ENCODE data around the gene LDLRAD4.

Gene LDLRAD4

DNA sequence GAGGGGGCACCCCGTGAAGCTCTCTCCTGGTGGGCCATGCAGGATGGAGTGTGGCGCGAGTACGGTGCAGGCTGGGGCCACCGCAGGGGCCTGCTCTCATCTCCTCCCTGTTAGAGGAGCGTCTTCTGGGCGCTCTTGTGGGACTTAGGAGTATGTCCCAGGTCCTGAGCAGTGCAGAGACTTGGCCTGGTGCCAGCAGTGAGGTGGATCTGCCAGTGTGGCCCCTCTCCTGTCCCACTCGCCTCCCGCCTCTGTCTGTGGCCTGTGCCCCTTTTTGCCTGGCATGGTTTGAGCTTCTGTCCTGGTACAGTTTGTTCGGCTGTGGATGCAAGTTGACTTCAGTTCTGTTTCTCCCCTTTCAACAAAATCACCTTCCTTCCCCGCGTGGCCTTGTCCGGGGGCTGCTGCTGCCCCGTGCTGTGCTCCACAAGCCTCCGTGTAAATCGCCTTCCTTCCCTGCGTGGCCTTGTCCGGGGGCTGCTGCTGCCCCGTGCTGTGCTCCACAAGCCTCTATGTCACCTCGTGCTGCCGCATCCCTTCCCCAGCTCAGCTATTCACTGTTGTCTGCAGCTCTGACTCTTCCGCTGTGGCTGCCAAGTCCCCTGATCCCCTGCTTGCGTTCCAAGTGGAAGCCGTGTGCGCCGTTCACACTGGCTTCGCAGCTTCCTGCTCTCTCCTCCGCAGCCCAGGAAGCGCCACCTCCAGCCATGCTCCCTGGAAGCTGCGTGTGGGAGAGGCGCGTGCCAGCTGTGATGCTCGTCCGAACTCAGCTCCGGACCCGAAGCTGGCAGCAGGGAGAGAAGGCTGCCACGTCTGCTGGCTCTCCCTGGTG is 13.7 kb downstream of the LDLRAD4 start:
- no peak for DNase-seq

DNA sequence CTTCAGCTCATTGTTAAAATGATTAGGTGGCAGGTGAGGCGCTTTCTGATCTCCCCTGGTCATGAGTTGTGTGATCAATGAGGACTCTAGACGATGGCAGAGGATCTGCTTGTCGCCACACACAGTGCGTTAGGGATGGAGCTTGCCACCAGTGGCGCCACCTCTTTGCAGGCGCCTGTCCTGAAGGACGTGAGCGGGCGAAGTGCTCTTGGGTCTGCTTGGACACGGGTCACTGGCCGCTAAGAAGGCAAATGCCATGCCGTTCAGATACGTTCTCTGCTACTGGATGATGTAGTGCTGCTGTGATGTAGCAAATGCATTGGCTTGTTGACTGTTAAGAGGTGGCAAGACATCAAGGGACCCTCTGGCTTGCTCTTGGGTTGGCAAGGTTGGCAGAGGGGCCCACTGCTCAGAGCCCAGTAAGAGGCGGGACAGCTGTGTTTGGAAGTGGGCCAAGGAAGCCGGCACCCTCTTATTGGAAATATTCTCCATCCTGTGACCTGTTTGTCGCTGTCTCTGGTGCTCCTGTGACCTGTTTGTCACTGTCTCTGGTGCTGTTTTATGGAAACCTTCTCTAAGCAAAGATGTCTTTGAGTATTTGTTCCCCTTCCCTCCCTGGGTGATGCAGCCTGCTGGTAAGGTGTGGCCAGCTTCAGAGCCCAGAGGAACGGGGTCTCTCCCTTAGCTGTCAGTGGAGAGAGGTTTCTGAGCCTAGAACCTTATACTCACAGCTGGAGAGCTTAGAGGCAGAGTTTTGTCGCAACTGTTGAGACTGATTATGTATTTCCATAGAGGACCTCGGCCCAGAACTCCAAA is 14.6 kb downstream of the LDLRAD4 start:
- DNase-seq, result no peak

DNA sequence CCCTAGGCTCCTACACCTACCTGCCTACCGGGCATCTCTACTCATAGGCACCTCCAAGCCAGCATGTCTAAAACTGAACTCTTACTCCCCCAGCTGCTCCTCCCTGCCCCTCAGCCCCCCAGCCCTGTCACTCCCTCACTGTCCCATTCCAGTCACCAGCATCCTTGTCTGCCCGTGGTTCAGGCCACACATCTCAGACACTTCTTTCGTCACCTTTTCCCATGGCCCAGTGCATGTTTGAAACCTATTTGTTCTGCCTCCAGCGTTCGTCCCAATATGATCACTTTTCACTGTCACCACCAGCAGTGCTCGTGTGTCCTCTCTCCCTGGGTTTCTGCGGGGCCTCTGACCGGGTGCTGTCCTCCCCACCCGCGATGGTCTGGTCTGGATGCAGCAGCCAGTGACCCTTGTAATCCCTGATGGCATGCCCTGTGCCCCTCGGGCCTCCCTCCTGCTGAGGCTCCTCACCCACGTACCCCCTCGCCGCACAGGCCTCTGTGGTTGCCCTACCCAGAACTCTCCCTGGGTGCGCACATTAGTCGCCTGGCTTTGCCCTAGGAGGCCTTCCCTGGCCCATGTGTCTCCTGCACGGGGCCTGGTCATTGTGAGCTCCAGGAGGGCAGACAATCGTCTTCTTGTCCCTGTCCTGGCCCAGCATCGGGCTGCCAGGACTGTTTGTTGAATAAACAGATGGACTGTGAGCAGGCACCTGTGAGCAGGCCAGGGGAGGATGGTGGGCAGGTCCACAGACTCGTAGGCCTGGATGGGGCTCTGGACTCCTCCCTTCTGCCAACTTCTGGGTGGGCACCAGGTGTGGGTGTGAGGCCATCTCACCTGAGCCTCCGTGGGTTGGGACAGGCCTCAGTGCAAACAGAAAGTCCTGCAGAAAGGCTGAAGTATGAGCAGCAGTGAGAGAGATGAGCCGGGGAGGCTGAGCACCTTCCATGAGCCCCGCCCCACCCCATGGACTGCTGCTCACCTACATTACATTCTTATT is 15.5 kb downstream of the LDLRAD4 start:
- DNase-seq, result no peak

DNA sequence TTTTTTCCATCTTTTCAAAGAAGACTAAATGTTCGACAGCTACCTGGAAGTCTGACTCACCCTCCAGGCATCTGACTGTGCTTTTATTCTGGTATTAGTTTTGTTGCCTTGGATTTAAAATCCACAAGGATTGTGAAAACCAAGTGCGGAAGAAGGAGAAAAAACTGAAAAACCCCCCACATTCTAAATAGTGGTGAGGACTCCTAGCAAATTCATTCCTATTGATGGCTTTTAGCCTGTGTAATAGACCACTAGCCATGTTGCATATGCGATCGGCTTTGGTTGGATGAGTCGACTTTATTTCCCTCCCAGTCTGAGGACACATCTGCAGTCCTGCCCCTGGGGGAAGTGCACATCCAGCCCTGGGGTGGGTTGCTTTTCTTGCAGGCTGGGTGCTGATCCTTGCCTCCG is 16.9 kb downstream of the LDLRAD4 start:
- no peak for DNase-seq

DNA sequence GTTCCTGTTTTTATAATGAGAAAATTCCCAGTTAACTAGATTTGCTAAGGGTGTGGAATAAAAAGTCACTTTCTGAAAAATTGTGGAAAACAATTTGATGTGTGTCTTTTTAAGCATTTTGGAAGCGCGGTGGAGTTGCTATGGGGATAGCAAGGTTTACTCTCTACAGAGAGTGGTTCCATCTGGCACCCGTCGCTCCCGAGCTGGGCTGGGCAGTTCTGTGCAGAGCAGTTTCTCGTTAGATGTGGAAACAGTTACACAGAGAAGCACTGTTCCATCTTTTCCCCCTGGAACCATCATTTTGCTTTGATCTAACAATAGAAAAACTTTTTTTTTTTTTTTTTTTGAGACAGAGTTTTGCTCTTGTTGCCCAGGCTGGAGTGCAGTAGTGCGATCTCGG is 17.4 kb downstream of the LDLRAD4 start:
- no peak for DNase-seq

DNA sequence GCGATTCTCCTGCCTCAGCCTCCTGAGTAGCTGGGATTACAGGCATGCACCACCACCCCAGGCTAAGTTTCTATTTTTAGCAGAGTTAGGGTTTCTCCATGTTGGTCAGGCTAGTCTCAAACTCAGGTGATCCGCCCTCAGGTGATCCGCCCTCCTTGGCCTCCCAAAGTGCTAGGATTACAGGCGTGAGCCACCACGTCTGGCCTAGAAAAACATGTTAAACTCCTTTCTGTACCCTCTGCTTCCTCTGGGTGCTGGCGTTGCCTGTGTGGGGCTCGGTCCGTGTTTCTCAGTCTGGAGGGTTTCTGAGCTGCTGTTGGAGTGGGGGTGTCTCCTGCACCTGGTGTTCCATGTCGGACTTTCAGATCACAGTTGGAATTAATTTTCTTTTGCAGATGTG is 17.9 kb downstream of the LDLRAD4 start:
- no peak for DNase-seq

DNA sequence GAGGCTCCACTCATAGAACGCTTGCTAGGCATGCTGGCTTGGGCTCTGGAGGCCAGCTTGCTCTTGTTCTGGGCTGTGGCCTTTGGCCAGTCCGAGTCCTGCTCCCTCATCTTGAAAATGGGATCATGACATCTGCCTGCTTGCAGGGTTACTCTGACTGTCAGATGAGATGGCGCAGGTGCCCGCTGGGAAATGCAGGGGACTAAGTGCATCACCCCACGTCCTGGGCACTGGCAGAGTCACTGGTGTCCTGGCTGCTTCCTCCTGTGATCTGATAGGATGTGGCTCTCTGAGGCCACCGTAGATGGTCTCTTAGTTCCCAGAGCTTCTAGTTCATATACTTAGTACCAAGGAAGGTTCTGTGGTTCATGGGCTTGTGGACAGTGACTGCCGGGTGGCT is 18.5 kb downstream of the LDLRAD4 start:
- DNase-seq, result no peak

DNA sequence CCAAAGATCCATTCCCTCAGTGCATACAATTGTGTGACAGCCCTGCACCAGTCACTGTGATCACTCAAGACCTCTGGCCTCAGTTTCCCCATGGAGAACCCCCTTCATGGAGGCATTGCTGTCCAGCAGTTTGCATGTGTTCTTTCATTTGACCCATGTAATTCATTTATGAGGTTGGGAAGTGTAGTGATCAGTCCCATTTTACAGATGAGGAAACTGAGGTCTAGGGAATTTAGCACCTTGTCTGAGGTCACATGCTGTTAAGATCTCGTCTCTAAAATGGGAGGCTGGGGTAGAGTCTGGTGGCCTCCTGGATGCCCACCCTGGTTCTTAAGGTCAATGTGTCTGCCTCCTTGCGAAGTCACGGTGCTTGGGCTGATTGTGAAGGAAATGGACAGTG is 19.1 kb downstream of the LDLRAD4 start:
- no peak for DNase-seq

DNA sequence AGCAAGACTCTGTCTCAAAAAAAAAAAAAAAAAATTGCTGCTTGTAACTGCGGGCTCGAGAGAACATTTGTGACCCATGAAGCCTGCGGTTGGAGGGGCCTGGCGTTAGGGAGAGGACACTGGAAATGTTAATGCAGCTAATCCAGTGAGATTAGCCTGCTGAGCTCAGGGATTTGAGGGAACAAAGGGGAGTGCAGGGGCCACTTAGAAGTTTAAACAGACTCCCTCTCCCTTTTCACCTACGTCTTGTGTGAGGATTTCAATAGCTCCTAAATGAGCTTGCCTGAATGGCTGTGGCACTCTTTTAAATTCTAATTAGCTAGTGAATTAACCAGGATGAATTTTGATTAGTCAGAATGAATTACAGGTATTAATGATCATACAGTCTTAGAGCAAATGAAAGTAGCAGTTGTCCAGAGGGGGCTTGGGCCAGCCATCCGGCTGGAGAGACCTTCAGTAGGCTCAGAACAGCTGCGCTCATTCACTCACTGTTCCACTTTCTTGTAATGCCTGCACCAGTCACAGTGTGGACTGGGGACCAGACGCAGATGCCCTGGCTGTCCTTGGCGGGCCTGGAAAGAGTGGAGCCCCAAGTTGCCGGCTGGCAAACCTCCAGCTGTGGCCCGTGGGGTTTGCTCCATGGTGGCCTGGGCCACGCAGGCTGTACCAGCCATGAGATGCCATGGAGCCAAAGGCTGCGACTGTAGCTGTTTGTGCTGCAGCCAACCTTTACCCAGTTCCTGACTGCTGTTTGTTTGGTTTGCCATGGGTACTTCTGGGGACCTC is 20.8 kb downstream of the LDLRAD4 start:
- no peak for DNase-seq

DNA sequence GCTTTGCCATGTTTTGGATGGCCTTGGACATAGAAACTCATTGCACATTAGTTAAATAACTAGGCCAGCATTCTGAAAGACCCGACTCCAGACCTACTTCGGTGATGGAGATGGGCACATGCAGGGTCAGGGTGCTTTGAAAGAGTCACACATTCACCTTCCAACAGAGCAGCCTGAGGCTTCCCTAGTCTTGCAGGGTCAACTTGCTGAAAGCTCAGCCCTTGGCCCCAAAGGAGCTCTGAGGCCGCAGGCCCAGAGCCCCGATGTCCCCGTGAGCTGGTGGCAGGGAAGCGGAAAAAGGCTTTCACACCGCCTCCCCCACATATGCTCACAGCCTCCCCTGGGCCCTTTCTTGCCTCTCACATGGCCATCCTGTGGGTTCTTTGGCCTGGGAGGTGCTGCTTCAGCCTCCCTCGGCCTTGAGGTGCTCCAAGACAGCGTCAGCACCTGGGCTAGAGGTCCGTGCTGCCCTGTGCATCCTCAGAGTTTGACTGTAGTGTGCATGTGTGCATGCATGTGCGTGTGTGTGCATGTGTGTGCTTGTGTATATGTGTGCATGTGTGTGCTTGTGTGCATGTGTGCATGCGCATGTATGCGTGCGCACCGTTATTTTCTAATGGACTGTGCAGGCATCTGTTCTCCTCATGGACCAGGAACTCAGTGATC is 21.6 kb downstream of the LDLRAD4 start:
- DNase-seq, result no peak

GRCh38 chr18:13241083-13241892 is 22.7 kb downstream of the LDLRAD4 start:
- no peak for DNase-seq

- DNase-seq, result no peak
Measured at GRCh38 chr18:13241893-13242175, 23.3 kb downstream of the LDLRAD4 start.

GRCh38 chr18:13242797-13243196 is 24.2 kb downstream of the LDLRAD4 start:
- DNase-seq, result no peak

- DNase-seq, result no peak
Measured at GRCh38 chr18:13243363-13243762, 24.8 kb downstream of the LDLRAD4 start.

GRCh38 chr18:13244135-13244534 is 25.6 kb downstream of the LDLRAD4 start:
- no peak for DNase-seq

DNA sequence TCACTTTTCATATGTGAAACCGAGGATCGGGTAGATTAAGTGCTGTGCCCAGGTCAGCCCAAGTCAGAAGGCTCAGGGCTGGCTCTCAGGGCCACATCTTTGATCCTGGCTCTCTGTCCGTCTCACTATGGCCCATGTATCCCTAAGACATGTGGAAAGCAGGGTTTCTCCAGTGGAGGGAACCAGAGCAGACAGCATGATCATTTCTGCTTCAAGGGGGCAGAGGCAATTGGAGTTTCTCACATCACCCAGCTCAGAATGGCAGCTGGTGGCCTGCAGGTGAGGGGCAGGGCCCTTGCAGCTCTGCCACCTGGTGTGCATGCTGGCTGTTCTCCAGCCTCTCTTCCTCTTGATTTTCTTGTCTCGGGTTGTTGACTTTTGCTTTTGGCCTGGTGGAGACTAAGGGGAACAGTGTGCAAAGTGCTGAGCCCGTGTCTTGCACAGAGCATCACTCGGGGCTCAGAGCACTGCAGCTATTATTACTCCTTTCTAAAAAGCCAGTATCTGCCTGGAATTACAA is 27.0 kb downstream of the LDLRAD4 start:
- DNase-seq, result no peak

- no peak for DNase-seq
Measured at GRCh38 chr18:13246121-13246520, 27.6 kb downstream of the LDLRAD4 start.

DNA sequence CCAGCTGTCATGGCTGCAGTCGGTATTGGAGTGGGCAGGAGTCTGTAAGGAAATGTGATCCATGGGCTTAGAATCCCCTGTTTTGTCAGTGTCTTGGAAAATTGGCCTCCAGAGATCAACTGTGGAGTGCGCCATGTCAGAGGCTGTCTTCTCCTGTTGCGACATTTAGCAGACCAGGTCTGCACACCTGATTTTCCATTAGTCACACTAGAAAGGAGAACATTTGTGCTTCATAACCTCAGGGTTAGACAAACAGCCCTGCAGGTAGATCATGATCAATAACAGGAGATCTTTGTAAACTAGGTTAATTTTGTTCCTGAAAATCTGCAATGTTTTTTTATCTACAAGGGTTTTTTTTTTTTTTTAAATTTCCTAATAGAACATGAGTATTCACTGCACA is 28.0 kb downstream of the LDLRAD4 start:
- DNase-seq, result no peak

DNA sequence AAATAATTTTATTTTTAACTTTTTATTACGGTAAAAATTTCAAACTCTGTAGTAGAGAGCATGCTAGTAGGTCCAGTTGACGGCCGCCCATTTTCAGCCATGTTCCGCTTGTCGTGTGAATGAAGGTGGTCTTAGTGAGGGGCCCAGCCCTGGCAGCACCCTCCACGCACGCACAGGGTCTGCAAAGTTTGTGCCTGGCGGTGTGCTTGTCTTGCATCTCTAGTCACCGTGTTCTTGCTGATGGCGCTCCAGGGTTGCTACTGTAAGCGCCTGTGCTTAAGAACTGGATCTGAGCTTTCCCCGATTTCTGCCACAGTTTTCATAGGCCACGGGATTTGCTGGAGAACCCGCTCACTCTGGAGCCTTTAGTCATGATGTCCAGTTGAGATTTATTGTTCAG is 28.9 kb downstream of the LDLRAD4 start:
- DNase-seq, result no peak

DNA sequence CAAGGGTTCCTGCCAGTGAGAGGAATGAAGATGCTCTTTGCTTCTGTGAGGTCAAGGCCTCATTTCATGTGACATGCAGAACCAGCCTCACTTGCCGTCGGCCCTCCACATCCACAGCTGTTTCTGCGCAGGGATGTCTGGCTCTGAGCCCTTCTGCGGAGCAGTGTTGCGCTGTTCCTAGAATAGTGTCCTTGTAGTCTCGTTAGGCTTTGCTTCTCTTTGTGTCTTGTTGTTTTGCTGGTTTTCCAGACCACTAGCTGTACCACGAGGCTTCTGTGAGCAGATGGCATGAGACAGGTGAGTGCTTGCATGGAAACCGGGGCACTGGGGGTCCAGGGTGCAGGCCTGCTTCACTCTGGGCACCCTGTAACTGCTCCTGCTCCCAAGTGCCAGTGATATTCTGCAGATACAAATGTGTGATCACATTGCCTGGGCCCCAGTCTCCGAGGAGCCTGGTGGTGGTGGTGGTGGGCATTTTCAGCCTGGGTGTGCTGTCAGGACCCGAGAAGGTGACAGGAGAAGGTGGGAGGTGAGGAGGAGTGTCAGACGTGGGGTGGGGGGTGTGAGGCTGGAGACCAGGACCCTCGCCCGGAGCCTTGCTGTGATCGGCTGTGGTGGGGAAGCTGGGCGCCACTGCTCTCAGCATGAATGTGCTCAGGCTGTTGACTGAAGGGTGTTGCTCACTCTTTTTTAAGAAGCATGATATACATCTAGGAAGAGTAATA is 34.3 kb downstream of the LDLRAD4 start:
- DNase-seq, result no peak
